ENCODE measurements around the gene MEIKIN. TPM values are rescaled to one million over a fixed set of nuclear protein-coding genes. Genes with fewer than 3 reads are reported as not detected.

Gene MEIKIN
- total RNA-seq, 2 donors from 2014 or later, result not detected

GRCh38 chr5:131981516-131981915 lies 36.1 kb upstream of the MEIKIN start:
- no peaks in the 10 kb centered on the region for H3K9me3 Mint-ChIP-seq
- peaks cover 0 to 14% of the 10 kb centered on the region in 2 donors for H3K4me1 Mint-ChIP-seq (ENCODE audit: low read depth in 2 of 2)
- H3K27me3 Mint-ChIP-seq, result peaks cover 6 to 13% of the 10 kb centered on the region in 2 donors
- DNase-seq (ENCODE audit: low spot score), result no peak
- no peak overlapping the region for H3K4me3 Mint-ChIP-seq
- no peaks in the 10 kb centered on the region for H3K36me3 Mint-ChIP-seq
- no peak for ATAC-seq
- H3K27ac Mint-ChIP-seq, result no peak overlapping the region

- H3K9me3 Mint-ChIP-seq, result no peaks in the 10 kb centered on the region
- no peak overlapping the region for H3K27ac Mint-ChIP-seq
These were observed 35.2 kb upstream of the MEIKIN start for GRCh38 chr5:131980696-131981095.

GRCh38 chr5:131979816-131980215 lies 34.4 kb upstream of the MEIKIN start:
- no peak overlapping the region for H3K27ac Mint-ChIP-seq
- H3K4me1 Mint-ChIP-seq (ENCODE audit: low read depth in 2 of 2), result peaks cover 4 to 14% of the 10 kb centered on the region in 2 donors
- H3K9me3 Mint-ChIP-seq, result no peaks in the 10 kb centered on the region
- ATAC-seq, result no peak
- H3K4me3 Mint-ChIP-seq, result no peak overlapping the region
- DNase-seq (ENCODE audit: low spot score), result no peak
- H3K27me3 Mint-ChIP-seq, result peaks cover 6 to 13% of the 10 kb centered on the region in 2 donors
- H3K36me3 Mint-ChIP-seq, result no peaks in the 10 kb centered on the region

More at GRCh38 chr5:131980696-131981095, 35.2 kb upstream of the MEIKIN start:
- DNase-seq (ENCODE audit: low spot score) (peak; percentile 32), ATAC-seq (no peak)
- H3K4me3 Mint-ChIP-seq, result no peak overlapping the region
- peaks cover 0 to 11% of the 10 kb centered on the region in 2 donors for H3K4me1 Mint-ChIP-seq (ENCODE audit: low read depth in 2 of 2)
- H3K27me3 Mint-ChIP-seq, result peaks cover 6 to 13% of the 10 kb centered on the region in 2 donors
- no peaks in the 10 kb centered on the region for H3K36me3 Mint-ChIP-seq

- Mint-ChIP-seq H3K4me1 (ENCODE audit: low read depth in 2 of 2) (peaks cover 6 to 9% of the 10 kb centered on the region in 2 donors), H3K4me3 (no peak overlapping the region), H3K36me3 (no peaks in the 10 kb centered on the region), H3K27me3 (peaks cover 0 to 9% of the 10 kb centered on the region in 2 donors), H3K9me3 (no peaks in the 10 kb centered on the region), H3K27ac (no peak overlapping the region)
- DNase-seq (ENCODE audit: low spot score) (no peak), ATAC-seq (no peak)
These were observed 31.7 kb upstream of the MEIKIN start for GRCh38 chr5:131977212-131977604.

GRCh38 chr5:131976414-131977211 lies 31.1 kb upstream of the MEIKIN start:
- DNase-seq (ENCODE audit: low spot score) (no peak), ATAC-seq (peak in 1 of 2 donors; percentile 9)

GRCh38 chr5:131974956-131975726 lies 29.7 kb upstream of the MEIKIN start:
- DNase-seq (ENCODE audit: low spot score) (no peak), ATAC-seq (peak; percentile 30 to 39)
- Mint-ChIP-seq H3K4me3 (peak overlapping the region; percentile 70), H3K27me3 (no peaks in the 10 kb centered on the region), H3K9me3 (no peaks in the 10 kb centered on the region), H3K36me3 (no peaks in the 10 kb centered on the region), H3K4me1 (ENCODE audit: low read depth in 2 of 2) (peaks cover 6 to 9% of the 10 kb centered on the region in 2 donors), H3K27ac (peak overlapping the region; percentile 44 to 56)

More at GRCh38 chr5:131976414-131977211, 31.1 kb upstream of the MEIKIN start:
- no peaks in the 10 kb centered on the region for H3K9me3 Mint-ChIP-seq
- peaks cover 6 to 9% of the 10 kb centered on the region in 2 donors for H3K4me1 Mint-ChIP-seq (ENCODE audit: low read depth in 2 of 2)
- no peaks in the 10 kb centered on the region for H3K36me3 Mint-ChIP-seq
- H3K4me3 Mint-ChIP-seq, result no peak overlapping the region
- no peak overlapping the region for H3K27ac Mint-ChIP-seq
- H3K27me3 Mint-ChIP-seq, result peaks cover 0 to 9% of the 10 kb centered on the region in 2 donors

GRCh38 chr5:131974622-131974955 lies 29.1 kb upstream of the MEIKIN start:
- ATAC-seq, result no peak

GRCh38 chr5:131974016-131974415 lies 28.6 kb upstream of the MEIKIN start:
- Mint-ChIP-seq H3K27me3 (no peaks in the 10 kb centered on the region), H3K36me3 (no peaks in the 10 kb centered on the region), H3K27ac (no peak overlapping the region), H3K9me3 (no peaks in the 10 kb centered on the region), H3K4me1 (ENCODE audit: low read depth in 2 of 2) (peaks cover 6 to 9% of the 10 kb centered on the region in 2 donors), H3K4me3 (no peak overlapping the region)
- ATAC-seq, result no peak
- DNase-seq (ENCODE audit: low spot score), result no peak

More at GRCh38 chr5:131974622-131974955, 29.1 kb upstream of the MEIKIN start:
- Mint-ChIP-seq H3K4me3 (peak overlapping the region; percentile 70), H3K4me1 (ENCODE audit: low read depth in 2 of 2) (peaks cover 6 to 9% of the 10 kb centered on the region in 2 donors), H3K27me3 (no peaks in the 10 kb centered on the region), H3K9me3 (no peaks in the 10 kb centered on the region), H3K27ac (peak overlapping the region; percentile 44 to 56), H3K36me3 (no peaks in the 10 kb centered on the region)
- DNase-seq (ENCODE audit: low spot score), result no peak

- ATAC-seq (no peak), DNase-seq (ENCODE audit: low spot score) (no peak)
- no peak overlapping the region for H3K27ac Mint-ChIP-seq
- no peaks in the 10 kb centered on the region for H3K9me3 Mint-ChIP-seq
- no peaks in the 10 kb centered on the region for H3K36me3 Mint-ChIP-seq
- H3K4me3 Mint-ChIP-seq, result no peak overlapping the region
- H3K27me3 Mint-ChIP-seq, result no peaks in the 10 kb centered on the region
- peaks cover 6 to 9% of the 10 kb centered on the region in 2 donors for H3K4me1 Mint-ChIP-seq (ENCODE audit: low read depth in 2 of 2)
These were observed 27.7 kb upstream of the MEIKIN start for GRCh38 chr5:131973089-131973712.

GRCh38 chr5:131968396-131968954 lies 23.0 kb upstream of the MEIKIN start:
- H3K36me3 Mint-ChIP-seq, result no peaks in the 10 kb centered on the region
- DNase-seq (ENCODE audit: low spot score) (no peak), ATAC-seq (no peak)

GRCh38 chr5:131966551-131966950 lies 21.1 kb upstream of the MEIKIN start:
- no peak overlapping the region for H3K27ac Mint-ChIP-seq
- H3K36me3 Mint-ChIP-seq, result no peaks in the 10 kb centered on the region

More at GRCh38 chr5:131968396-131968954, 23.0 kb upstream of the MEIKIN start:
- H3K4me3 Mint-ChIP-seq, result no peak overlapping the region
- H3K4me1 Mint-ChIP-seq (ENCODE audit: low read depth in 2 of 2), result no peaks in the 10 kb centered on the region
- peaks cover 0 to 3% of the 10 kb centered on the region in 2 donors for H3K27me3 Mint-ChIP-seq
- H3K9me3 Mint-ChIP-seq, result no peaks in the 10 kb centered on the region
- no peak overlapping the region for H3K27ac Mint-ChIP-seq

GRCh38 chr5:131965826-131966415 lies 20.5 kb upstream of the MEIKIN start:
- DNase-seq (ENCODE audit: low spot score), result no peak
- H3K27ac Mint-ChIP-seq, result no peak overlapping the region
- H3K9me3 Mint-ChIP-seq, result no peaks in the 10 kb centered on the region
- no peaks in the 10 kb centered on the region for H3K4me1 Mint-ChIP-seq (ENCODE audit: low read depth in 2 of 2)
- H3K36me3 Mint-ChIP-seq, result no peaks in the 10 kb centered on the region
- peaks cover 0 to 5% of the 10 kb centered on the region in 2 donors for H3K27me3 Mint-ChIP-seq
- H3K4me3 Mint-ChIP-seq, result no peak overlapping the region
- no peak for ATAC-seq

More at GRCh38 chr5:131966551-131966950, 21.1 kb upstream of the MEIKIN start:
- H3K9me3 Mint-ChIP-seq, result no peaks in the 10 kb centered on the region
- peaks cover 0 to 5% of the 10 kb centered on the region in 2 donors for H3K27me3 Mint-ChIP-seq
- no peak for ATAC-seq
- no peak for DNase-seq (ENCODE audit: low spot score)
- no peaks in the 10 kb centered on the region for H3K4me1 Mint-ChIP-seq (ENCODE audit: low read depth in 2 of 2)
- H3K4me3 Mint-ChIP-seq, result no peak overlapping the region

GRCh38 chr5:131959906-131960305 lies 14.4 kb upstream of the MEIKIN start:
- DNase-seq (ENCODE audit: low spot score), result no peak
- Mint-ChIP-seq H3K27me3 (peaks cover 2 to 5% of the 10 kb centered on the region in 2 donors), H3K27ac (no peak overlapping the region), H3K36me3 (no peaks in the 10 kb centered on the region), H3K4me1 (ENCODE audit: low read depth in 2 of 2) (no peaks in the 10 kb centered on the region), H3K4me3 (no peak overlapping the region), H3K9me3 (no peaks in the 10 kb centered on the region)
- ATAC-seq, result peak in 1 of 2 donors; percentile 6
